Esophagus muscularis mucosa (tissue), 4 donors: ENCODE measurements around the gene PLEKHA5. TPM values are rescaled to one million over a fixed set of nuclear protein-coding genes. Genes with fewer than 3 reads are reported as not detected.

Experiments used
- DNase-seq: peaks from one replicate; pipeline ENCODE4 v3.0.0-alpha.2; 2017; ENCODE audit errors: extremely low spot score
- H3K27ac ChIP-seq, 4 donors: fragments of 200-600 bp; sonication (generic); replicated peaks in 1 of 4; 1 replicate in 3 of 4; 2 replicates in 1 of 4; pipeline ENCODE4 v1.5.1; 2016 to 2019; ENCODE audit warnings: mild to moderate bottlenecking in 1 of 4
- H3K27me3 ChIP-seq, 4 donors: fragments of 200-600 bp; sonication (generic); one replicate each; pipeline versions ENCODE4 v1.5.1 to v1.6.0; 2016 to 2019
- H3K36me3 ChIP-seq, 4 donors: fragments of 200-600 bp; sonication (generic); one replicate each; pipeline ENCODE4 v1.5.1; 2016 to 2019
- H3K4me1 ChIP-seq, 4 donors: fragments of 200-600 bp; sonication (generic); one replicate each; pipeline ENCODE4 v1.5.1; 2016 to 2019
- H3K4me3 ChIP-seq, 4 donors: fragments of 200-600 bp; sonication (generic); 1 replicate in 2 of 4; 2 replicates in 2 of 4; pipeline ENCODE4 v1.5.1; 2016 to 2019; ENCODE audit warnings: mild to moderate bottlenecking in 4 of 4, moderate library complexity in 1 of 4
- H3K9me3 ChIP-seq, 4 donors: fragments of 200-600 bp; sonication (generic); 1 replicate in 3 of 4; 2 replicates in 1 of 4; pipeline ENCODE4 v1.5.1; 2016 to 2019
- EP300 ChIP-seq: sonication (generic); formaldehyde crosslinking; IDR thresholded peaks from one replicate; pipeline ENCODE4 v1.6.1; 2017; ENCODE audit warnings: antibody characterized with exemption
- POLR2A ChIP-seq: fragments of 450-650 bp; IDR thresholded peaks from one replicate; pipeline ENCODE4 v1.6.1; 2017; ENCODE audit warnings: antibody characterized with exemption, moderate library complexity, mild to moderate bottlenecking, low read depth
- POLR2AphosphoS5 ChIP-seq, 2 donors: sonication (generic); formaldehyde crosslinking; IDR thresholded peaks; one replicate each; pipeline ENCODE4 v1.6.1; 2017; ENCODE audit warnings: antibody characterized with exemption in 2 of 2
- WGBS: methylation state at CpG from one replicate; pipeline ENCODE4 v1.1.5; 2018; 5-methylcytosine and 5-hydroxymethylcytosine counted together
- intact Hi-C: fragments of 100-400 bp; cut with DNase I; formaldehyde crosslinking; loops from one replicate; pipeline ENCODE4 v1.15.1; 2023
- total RNA-seq, 4 donors: library from RNA; depleted of rRNA; stranded (reverse); fragments of >200 nt; gene quantifications; one replicate each; pipeline versions ENCODE4 v1.1.0 to v1.2.1, GENCODE V29; 2016
- TF ChIP-seq, protein P1 (sequence below), 3 experiments: fragments of 200-600 bp in 2 of 3; fragments of 450-650 bp in 1 of 3; sonication (generic) in 2 of 3; IDR thresholded peaks; one replicate each; pipeline ENCODE4 v1.5.1; 2017 to 2019; ENCODE audit warnings: antibody characterized with exemption in 3 of 3, mild to moderate bottlenecking in 2 of 3, moderate library complexity in 1 of 3

Gene PLEKHA5
- total RNA-seq, 4 donors from 2014 or later = 50.7 to 88.5 (median 58.6) TPM

DNA sequence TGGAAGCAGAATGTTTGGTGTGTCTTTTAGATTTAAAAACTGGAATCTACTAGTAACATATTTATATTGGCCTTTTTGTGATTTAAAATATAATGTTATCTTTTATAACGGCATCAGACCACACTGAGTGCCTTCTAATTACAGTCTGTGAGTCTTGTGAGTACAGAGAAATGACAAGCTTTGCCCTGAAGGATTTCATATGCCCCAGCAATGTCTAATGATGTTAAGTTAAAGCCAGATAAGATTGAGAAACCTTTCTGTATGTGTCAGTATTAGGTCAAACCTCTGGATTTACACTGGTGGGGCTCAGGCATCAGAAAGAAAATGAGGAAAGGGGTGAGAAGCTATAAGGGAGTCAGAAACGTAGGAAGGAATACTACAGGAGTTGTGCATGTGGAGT lies 25.2 kb downstream of the PLEKHA5 start:
- WGBS = 44% methylated on average over 2 of the region's 2 CpGs

DNA sequence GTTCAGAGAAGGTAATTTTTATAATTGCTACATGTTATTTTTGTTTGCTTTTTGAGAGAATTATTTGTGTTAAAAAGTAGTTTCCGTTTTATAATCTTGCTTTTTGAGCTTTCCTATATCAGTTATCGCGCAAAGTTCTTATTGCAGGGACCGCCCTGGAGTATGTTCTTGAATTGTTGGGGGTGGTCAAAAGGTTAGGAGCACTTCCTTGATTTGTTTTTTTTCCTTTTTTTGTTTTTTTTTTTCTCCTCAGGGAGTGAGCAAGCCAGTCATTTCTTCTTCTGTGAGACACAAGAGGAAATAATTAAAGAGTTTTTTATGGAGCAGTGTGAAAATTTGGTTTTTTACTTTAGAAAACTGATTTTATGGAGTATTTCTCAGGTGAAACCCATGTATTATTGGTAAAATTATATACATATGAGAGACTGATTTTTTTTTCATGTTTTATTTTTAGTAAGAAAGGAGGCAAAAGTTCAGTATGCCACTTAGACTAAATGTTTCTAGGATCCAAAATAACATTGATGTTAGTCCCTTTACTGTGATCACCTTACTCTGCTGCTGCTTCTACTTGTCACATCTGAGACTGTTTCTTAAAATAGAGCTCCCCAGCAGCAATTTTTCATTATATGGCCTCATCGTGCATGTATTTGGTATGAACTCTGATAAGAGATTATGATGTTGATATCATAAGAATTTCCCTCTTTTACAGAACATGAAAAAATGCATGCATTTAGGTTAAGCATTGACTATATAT lies 26.6 kb downstream of the PLEKHA5 start:
- WGBS = 71% methylated on average over 5 of the region's 5 CpGs
- H3K27ac ChIP-seq = no peak overlapping the region
- no peak overlapping the region for H3K4me3 ChIP-seq
- H3K9me3 ChIP-seq = no peaks in the 10 kb centered on the region
- no peaks in the 10 kb centered on the region for H3K36me3 ChIP-seq
- H3K4me1 ChIP-seq = peaks cover 42 to 82% (median 56%) of the 10 kb centered on the region in 4 donors
- no peaks in the 10 kb centered on the region for H3K27me3 ChIP-seq
- DNase-seq = no peak
- TF ChIP-seq POLR2A (no peak), EP300 (no peak), POLR2AphosphoS5 (IDR thresholded peaks at IDR 0.05) (no peak)
- TF ChIP-seq, protein P1, sequence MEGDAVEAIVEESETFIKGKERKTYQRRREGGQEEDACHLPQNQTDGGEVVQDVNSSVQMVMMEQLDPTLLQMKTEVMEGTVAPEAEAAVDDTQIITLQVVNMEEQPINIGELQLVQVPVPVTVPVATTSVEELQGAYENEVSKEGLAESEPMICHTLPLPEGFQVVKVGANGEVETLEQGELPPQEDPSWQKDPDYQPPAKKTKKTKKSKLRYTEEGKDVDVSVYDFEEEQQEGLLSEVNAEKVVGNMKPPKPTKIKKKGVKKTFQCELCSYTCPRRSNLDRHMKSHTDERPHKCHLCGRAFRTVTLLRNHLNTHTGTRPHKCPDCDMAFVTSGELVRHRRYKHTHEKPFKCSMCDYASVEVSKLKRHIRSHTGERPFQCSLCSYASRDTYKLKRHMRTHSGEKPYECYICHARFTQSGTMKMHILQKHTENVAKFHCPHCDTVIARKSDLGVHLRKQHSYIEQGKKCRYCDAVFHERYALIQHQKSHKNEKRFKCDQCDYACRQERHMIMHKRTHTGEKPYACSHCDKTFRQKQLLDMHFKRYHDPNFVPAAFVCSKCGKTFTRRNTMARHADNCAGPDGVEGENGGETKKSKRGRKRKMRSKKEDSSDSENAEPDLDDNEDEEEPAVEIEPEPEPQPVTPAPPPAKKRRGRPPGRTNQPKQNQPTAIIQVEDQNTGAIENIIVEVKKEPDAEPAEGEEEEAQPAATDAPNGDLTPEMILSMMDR (IDR thresholded peaks at IDR 0.05) = no peak
- intact Hi-C loops = no loop called here

More for the DNA sequence above, 25.2 kb downstream of the PLEKHA5 start:
- peaks cover 42 to 80% (median 64%) of the 10 kb centered on the region in 4 donors for H3K4me1 ChIP-seq
- intact Hi-C loops = no loop called here
- H3K9me3 ChIP-seq = no peaks in the 10 kb centered on the region
- TF ChIP-seq, protein P1 (IDR thresholded peaks at IDR 0.05) = no peak
- no peak for TF ChIP-seq POLR2AphosphoS5 (IDR thresholded peaks at IDR 0.05)
- TF ChIP-seq POLR2A = no peak
- TF ChIP-seq EP300 = no peak
- DNase-seq = no peak
- H3K27me3 ChIP-seq = no peaks in the 10 kb centered on the region
- no peak overlapping the region for H3K4me3 ChIP-seq
- peak overlapping the region in 2 of 4 donors; percentile 22 to 44 for H3K27ac ChIP-seq
- H3K36me3 ChIP-seq = peaks cover 0 to 3% (median 0%) of the 10 kb centered on the region in 4 donors

DNA sequence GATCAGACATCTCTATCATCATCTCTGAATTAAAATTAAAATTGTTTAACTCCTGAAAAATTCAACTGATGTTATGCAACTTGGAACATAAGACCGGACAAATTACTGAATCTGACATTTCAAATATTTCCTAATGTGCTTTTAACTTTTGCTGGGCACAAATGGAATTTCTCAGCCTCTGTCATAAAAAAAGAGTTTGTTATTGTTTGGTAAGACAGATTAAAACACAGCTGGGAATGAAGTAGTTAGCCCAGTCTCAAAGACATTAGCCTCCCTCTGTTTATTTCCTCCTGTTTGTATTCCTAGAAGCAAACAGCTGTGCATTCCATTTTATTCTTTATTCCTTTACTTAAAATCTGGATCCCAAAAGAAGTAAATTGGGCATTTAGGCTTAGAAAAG lies 29.4 kb downstream of the PLEKHA5 start:
- Histone ChIP-seq H3K36me3 (no peaks in the 10 kb centered on the region), H3K27ac (peak overlapping the region in 2 of 4 donors; percentile 52 to 53), H3K4me1 (peaks cover 42 to 63% (median 52%) of the 10 kb centered on the region in 4 donors), H3K9me3 (no peaks in the 10 kb centered on the region), H3K27me3 (no peaks in the 10 kb centered on the region), H3K4me3 (no peak overlapping the region)
- TF ChIP-seq POLR2AphosphoS5 (IDR thresholded peaks at IDR 0.05) (no peak), POLR2A (no peak), EP300 (no peak)
- TF ChIP-seq, protein P1 (IDR thresholded peaks at IDR 0.05) = no peak
- 26% methylated on average over 1 of the region's 1 CpG for WGBS
- no peak for DNase-seq
- intact Hi-C loops = no loop called here

DNA sequence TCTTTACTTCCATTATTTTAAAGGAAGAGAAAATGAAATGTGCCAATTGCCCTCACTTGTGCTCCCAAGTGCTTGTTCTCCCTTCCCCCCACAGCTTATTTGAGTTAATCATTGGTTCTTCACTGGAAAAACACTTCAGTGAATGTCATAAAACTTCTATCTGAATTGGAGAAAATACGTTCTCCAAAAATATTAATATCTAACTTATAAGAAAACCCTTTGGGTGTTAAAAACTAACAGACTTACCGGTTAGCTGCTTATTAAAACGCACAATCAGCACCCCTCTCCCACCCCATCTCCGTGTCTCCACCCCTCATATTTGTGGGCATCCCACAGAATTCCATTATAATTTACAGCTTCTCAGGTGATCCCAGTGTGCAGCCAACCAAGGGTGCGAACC lies 31.7 kb downstream of the PLEKHA5 start:
- peaks cover 26 to 55% (median 45%) of the 10 kb centered on the region in 4 donors for H3K4me1 ChIP-seq

DNA sequence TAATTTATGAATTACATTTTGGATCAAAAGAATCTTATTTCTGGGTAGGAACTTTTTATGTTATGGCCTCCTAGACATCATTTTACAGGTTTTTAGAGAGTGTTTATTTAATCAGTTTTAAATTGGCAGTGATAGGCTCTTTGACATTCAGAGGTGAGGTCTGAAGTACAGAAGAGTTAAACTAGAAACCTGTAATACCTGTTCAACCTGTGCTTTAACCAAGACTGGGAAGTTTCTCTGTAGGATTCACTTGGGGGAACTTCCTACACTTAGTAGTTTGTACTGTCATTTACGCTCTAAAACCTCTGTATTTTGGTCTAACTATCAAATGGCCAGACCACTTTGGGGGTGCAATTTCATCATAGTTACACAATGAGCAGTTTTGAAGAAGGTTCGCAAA lies 35.9 kb downstream of the PLEKHA5 start:
- Histone ChIP-seq H3K27me3 (no peaks in the 10 kb centered on the region), H3K4me1 (peaks cover 13 to 40% (median 37%) of the 10 kb centered on the region in 4 donors), H3K36me3 (no peaks in the 10 kb centered on the region), H3K9me3 (no peaks in the 10 kb centered on the region), H3K27ac (no peak overlapping the region), H3K4me3 (no peak overlapping the region)
- 95% methylated on average over 2 of the region's 2 CpGs for WGBS
- no peak for TF ChIP-seq POLR2A
- no peak for TF ChIP-seq EP300
- no peak for TF ChIP-seq POLR2AphosphoS5 (IDR thresholded peaks at IDR 0.05)
- TF ChIP-seq, protein P1 (IDR thresholded peaks at IDR 0.05) = no peak
- no peak for DNase-seq
- intact Hi-C loops = no loop called here

More for the DNA sequence above, 31.7 kb downstream of the PLEKHA5 start:
- over 99% methylated on average over 5 of the region's 5 CpGs for WGBS
- Histone ChIP-seq H3K36me3 (no peaks in the 10 kb centered on the region), H3K9me3 (no peaks in the 10 kb centered on the region), H3K27me3 (no peaks in the 10 kb centered on the region), H3K4me3 (no peak overlapping the region), H3K27ac (no peak overlapping the region)
- DNase-seq = no peak
- intact Hi-C loops = no loop called here
- TF ChIP-seq EP300 (no peak), POLR2A (no peak)
